DMS 273 (cell line): ENCODE data around the gene PDZD4.

ENCODE experiments used
- DNase-seq: peaks from one replicate; lab custom pipeline; 2025; ENCODE audit not compliant: unreplicated experiment; lab: John Stamatoyannopoulos, UW

PDZD4 gene

DNA sequence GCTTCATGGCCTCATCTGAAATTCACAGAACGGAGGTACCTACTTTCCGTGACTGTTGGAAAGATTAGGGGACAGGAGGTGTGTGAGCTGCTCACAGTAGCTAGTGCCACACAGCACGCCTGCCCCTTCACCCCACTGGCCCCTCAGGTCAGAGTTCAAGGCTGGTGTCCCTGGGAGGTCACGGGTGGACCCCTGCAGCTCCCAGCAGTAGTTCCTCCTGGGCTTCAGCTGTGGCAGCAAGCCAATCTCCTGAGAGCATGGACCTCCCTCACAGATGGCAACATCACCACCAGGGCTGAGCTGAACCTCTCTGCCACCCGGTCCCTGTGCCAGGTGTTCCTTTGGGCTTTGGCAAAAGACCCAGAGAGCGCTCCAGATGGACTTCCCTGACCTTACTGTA is 38.0 kb downstream of the PDZD4 start:
- DNase-seq: peak; percentile 93

- no peak for DNase-seq
Measured at GRCh38 chrX:153791104-153791852, 39.1 kb downstream of the PDZD4 start.

- no peak for DNase-seq
Measured at GRCh38 chrX:153789654-153790053, 40.7 kb downstream of the PDZD4 start.

GRCh38 chrX:153786669-153787068 is 43.7 kb downstream of the PDZD4 start:
- peak; percentile 43 for DNase-seq

DNA sequence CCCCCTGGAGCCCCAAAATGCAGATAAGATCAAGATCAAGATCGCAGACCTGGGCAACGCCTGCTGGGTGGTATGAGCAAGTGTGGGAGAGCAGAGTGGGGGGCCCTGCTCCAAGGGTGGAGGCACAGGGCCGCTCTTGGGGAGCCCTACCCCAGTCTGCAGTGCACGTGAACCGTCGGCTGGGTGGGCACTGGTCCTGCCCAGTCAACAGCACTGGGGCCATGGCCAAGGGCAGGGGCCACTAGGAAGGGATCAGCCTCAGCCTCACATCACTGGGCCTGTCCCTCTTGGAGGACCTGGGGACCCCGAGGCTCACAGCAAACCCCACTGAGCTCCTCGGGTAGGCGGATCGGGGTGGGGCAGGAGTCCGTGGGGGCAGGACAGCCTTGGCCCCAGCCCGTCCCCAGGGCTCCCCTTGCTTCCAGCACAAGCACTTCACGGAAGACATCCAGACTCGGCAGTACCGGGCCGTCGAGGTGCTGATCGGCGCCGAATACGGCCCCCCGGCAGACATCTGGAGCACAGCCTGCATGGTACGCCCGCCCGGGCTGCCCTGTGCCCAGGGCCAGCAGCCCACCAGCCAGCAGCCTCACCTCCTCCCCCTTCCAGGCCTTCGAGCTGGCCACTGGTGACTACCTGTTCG is 45.9 kb downstream of the PDZD4 start:
- DNase-seq: no peak

DNA sequence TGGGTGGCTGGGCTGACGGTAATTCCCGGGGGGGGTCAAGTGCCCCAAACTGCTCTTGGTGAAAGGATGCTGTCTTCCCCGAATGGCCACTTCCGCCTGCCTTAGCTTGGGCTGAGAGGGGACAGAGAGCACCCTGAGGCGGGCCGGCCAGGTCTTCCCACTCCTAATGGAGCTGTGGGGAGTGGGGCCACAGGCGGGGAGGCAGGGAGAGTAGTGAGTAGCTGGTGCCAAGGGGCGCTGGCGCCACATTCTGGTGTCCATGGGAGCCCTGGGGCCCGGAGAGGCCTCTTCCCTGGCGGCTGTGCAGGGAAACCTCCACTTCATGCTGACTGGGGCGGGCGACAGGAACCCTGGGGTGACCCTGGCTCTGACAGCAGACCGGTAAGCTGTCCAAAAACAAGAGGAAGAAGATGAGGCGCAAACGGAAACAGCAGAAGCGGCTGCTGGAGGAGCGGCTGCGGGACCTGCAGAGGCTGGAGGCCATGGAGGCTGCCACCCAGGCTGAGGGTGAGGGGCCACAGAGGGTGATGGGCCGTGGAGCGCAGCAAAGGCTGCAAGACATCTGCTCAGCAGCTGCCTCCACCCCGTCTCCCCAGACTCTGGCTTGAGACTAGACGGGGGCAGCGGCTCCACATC is 46.8 kb downstream of the PDZD4 start:
- no peak for DNase-seq

DNA sequence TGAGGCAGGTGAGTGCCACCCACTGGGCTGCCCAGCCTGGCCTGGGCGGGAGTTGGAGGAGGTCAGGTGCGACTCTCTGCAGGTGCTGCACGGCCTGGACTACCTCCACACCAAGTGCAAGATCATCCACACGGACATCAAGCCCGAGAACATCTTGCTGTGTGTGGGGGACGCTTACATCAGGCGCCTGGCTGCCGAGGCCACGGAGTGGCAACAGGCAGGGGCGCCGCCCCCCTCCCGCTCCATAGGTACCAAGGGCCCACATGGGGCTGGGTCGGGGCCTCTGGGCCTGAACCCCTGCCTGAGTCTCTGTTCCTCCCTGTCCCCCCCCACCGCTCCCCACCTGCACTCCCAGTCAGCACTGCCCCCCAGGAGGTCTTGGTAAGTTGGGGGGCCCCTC is 47.5 kb downstream of the PDZD4 start:
- DNase-seq: no peak

- DNase-seq: peak; percentile 93
Measured at GRCh38 chrX:153782313-153782712, 48.0 kb downstream of the PDZD4 start.

DNA sequence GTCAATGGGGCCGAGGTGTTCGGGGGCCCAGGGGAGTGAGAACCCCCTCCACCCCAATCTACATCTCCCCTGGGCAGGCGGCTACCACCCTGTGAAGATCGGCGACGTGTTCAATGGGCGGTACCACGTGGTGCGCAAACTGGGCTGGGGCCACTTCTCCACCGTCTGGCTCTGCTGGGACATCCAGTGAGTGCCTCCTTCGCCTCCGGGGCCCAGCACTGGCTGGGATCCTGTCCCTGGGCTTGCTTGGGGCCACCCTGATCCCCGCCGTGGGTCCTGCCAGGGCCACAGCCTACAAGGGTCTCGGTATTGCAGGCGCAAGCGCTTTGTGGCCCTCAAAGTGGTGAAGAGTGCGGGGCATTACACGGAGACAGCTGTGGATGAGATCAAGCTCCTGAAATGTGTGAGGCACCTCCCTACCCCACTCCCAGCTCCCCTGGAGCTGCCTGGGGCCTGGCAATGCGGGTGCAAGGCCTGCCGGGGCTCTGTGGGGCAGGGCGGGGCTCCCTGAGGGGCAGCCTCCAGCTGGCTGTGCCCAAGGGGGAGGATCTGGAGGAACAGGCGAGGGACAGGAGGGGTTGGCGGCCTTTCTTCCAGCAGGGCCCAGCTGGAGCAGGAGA is 48.8 kb downstream of the PDZD4 start:
- DNase-seq: peak; percentile 79

DNA sequence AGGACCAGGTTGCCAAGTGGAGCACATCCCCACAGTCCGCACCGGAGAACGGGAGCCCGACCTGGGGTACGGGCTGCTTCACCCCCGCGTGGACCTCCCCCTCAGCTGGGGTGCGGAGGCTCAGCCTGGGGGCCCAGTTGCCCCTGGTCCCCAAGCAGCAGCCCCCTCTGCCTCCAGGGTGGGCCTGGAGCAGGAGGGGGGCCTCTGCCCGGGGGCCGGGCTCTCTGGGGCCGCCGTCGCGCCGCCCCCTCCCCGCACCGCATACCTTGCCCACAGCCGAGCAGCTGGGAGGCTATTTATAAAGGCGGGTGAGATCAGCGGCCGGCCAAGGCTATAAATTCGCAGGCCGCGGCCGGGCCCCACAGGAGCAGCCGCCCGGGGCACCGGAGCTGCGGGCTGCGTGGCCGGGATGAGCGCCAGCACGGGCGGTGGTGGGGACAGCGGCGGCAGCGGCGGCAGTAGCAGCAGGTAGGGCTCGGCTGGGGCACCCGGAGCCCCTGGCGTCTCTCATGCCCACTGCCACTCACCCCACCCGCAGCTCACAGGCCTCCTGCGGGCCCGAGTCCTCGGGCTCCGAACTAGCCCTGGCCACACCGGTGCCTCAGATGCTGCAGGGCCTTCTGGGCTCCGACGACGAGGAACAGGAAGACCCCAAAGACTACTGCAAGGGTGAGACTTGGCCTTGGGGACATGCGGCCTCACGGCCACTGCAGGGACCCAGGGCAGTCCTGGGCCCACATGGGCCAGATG is 49.5 kb downstream of the PDZD4 start, which contains the start of gene SRPK3:
TSS of gene SRPK3 (plus strand) at position 364 of the 750 bp plus-strand sequence. CDS start at position 410, 46 bp downstream.
- peak; percentile 74 for DNase-seq

- DNase-seq: no peak
Measured at GRCh38 chrX:153779891-153780677, 50.3 kb downstream of the PDZD4 start.

GRCh38 chrX:153778684-153779101 is 51.7 kb downstream of the PDZD4 start:
- DNase-seq: peak; percentile 79

DNA sequence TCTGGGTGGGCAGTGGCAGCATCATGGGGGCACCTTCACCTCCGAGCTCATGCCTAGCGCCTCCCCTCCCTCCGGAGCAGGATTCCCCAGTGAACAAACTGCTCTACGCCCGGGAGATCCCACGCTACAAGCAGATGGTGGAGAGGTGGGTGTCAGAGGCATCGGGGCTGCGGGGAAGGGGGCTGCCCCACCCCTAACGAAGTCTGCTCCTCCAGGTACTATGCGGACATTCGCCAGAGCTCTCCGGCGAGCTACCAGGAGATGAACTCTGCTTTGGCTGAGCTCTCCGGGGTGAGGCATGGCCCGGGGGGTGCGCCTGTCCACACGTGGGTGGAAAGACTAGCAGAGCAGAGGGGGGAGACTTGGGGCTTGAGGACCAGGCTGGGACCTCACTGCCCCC is 52.2 kb downstream of the PDZD4 start:
- peak; percentile 57 for DNase-seq

DNA sequence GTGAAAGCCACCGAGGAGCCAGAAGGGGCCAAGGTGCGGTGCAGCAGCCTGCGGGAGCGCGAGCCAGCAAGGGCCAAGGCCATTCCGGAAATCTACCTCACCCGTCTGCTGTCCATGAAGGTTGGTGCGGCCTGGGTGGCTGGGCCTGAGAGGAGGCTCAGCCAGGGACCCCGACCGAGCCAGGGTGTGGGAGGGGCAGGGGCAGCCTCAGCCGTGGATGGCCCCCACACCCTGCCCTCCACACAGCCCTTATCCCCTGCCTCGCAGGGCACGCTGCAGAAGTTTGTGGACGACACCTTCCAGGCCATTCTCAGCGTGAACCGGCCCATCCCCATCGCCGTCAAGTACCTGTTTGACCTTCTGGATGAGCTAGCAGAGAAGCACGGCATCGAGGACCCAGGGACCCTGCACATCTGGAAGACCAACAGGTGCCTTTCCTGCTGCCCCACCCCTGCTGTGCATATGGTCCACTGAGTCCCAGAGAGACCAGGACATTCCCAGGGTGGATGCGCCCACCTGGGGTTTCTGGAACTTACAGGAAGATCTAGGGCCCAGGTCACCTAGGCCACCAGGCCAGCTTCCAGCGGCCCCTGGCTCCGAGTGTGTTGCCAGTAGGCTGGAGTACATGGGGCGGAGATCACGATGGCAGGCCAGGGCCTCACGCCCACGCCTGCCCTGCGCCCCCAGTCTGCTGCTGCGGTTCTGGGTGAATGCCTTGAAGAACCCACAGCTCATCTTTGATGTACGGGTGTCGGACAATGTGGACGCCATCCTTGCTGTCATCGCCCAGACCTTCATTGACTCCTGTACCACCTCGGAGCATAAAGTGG is 52.9 kb downstream of the PDZD4 start:
- no peak for DNase-seq

- no peak for DNase-seq
Measured at GRCh38 chrX:153776611-153777045, 53.7 kb downstream of the PDZD4 start.

DNA sequence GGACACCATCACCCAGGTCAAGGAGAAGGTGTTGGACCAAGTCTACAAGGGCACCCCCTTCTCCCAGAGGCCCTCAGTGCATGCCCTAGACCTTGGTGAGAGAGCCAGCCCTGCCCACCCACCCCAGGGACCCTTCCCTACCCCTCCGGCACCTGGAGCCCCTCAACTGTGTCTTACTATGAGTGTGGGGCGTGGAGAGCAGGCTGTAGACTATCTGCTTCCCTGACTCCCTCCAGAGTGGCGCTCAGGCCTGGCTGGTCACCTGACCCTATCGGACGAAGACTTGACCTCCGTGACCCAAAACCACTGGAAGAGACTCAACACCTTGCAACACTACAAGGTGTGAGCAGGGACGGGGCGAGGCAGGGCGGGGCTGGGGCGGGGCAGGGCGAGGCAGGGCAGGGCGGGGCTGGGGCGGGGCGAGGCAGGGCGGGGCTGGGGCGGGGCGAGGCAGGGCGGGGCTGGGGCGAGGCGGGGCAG is 54.2 kb downstream of the PDZD4 start:
- no peak for DNase-seq

DNA sequence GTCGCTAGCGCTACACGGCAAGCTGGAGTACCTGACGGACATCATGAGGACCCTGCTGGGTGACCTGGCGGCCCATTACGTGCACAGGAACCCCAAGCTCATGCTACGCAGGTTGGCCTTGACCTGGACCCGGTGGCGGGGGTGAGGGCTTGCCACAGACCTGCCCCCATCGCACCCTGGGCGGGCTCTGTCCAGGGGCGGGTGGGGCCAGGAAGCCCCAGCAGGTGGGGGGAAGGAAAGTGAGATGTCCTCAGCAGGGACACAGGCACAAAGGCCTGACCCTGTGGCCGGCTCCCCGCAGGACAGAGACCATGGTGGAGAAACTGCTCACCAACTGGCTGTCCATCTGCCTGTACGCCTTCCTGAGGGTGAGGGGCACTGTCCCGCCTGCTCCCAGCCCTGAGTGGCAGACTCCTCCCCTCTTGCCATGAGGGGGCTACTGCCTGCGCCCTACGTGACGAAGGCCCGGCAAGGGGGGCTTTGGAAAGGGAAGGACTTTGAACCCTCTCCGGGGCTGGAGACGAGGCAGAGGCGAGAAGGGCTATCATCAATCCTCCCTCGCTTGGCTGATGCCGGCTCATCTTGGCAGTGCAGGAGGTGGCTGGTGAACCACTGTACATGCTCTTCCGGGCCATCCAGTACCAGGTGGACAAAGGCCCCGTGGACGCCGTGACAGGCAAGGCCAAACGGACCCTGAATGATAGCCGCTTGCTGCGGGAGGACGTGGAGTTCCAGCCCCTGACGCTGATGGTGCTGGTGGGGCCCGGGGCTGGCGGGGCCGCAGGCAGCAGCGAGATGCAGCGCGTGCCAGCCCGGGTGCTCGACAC is 54.8 kb downstream of the PDZD4 start:
- DNase-seq: no peak
